Hepatic stellate cell (primary cell): Measurements from ENCODE around the gene MRLN.

Source experiments
- DNase-seq: peaks from one replicate; pipeline ENCODE4 v3.0.0; 2011; ENCODE audit warnings: low spot score

Gene MRLN

GRCh38 chr10:59705931-59706330, 47.3 kb downstream of the MRLN start:
- no peak for DNase-seq

- DNase-seq: no peak
Measured at GRCh38 chr10:59704630-59705029, 48.6 kb downstream of the MRLN start.

- no peak for DNase-seq
Measured at GRCh38 chr10:59702347-59702746, 50.9 kb downstream of the MRLN start.

GRCh38 chr10:59700709-59701108, 52.5 kb downstream of the MRLN start:
- no peak for DNase-seq

- no peak for DNase-seq
Measured at GRCh38 chr10:59698326-59698725, 54.9 kb downstream of the MRLN start.

GRCh38 chr10:59695637-59696036, 57.6 kb downstream of the MRLN start:
- no peak for DNase-seq

GRCh38 chr10:59694936-59695335, 58.3 kb downstream of the MRLN start:
- DNase-seq: no peak

- DNase-seq: no peak
Measured at GRCh38 chr10:59692113-59692512, 61.1 kb downstream of the MRLN start.

- no peak for DNase-seq
Measured at GRCh38 chr10:59688921-59689351, 64.3 kb downstream of the MRLN start.

- no peak for DNase-seq
Measured at GRCh38 chr10:59687657-59688056, 65.6 kb downstream of the MRLN start.
